ENCODE data around the gene IRAK3. TPM values are rescaled to one million over a fixed set of nuclear protein-coding genes. Genes with fewer than 3 reads are reported as not detected.
"Not testable (repeated sequence)": the region's sequence is repeated elsewhere in the genome, so short reads cannot be mapped to it uniquely, and the experiment has no call there.

Gene IRAK3
- total and polyA plus RNA-seq, 11 donors = 2.2 to 11.4 (median 4.7) TPM

DNA sequence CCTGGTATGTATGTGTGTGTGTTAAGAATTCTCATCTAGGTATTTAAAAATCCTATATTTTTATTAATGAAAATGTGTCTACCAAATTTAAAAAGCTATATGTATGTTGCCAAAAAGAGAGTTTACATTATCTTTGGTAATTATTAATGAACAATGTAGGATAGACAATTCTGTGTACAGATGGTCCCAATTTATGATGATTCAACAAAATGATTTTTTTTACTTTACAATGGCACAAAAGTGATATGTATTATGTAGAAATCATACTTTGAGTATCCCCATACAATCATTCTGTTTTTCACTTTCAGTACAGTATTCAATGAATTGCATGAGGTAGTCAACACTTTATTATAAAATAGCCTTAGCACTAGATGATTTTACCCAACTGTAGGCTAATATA lies 39.4 kb downstream of the IRAK3 start:
- Histone ChIP-seq H3K4me1 (no peaks in the 10 kb centered on the region), H3K27me3 (no peaks in the 10 kb centered on the region), H3K4me3 (no peak overlapping the region), H3K9me3 (no peaks in the 10 kb centered on the region), H3K36me3 (peaks cover 0 to 36% (median 23%) of the 10 kb centered on the region in 9 donors), H3K27ac (no peak overlapping the region)
- no peak for DNase-seq
- no peak for ATAC-seq
- intact Hi-C loops (cut with DNase I) = no loop called here
- no peak for TF ChIP-seq POLR2A (IDR thresholded peaks at IDR 0.05)
- TF ChIP-seq, protein P1, sequence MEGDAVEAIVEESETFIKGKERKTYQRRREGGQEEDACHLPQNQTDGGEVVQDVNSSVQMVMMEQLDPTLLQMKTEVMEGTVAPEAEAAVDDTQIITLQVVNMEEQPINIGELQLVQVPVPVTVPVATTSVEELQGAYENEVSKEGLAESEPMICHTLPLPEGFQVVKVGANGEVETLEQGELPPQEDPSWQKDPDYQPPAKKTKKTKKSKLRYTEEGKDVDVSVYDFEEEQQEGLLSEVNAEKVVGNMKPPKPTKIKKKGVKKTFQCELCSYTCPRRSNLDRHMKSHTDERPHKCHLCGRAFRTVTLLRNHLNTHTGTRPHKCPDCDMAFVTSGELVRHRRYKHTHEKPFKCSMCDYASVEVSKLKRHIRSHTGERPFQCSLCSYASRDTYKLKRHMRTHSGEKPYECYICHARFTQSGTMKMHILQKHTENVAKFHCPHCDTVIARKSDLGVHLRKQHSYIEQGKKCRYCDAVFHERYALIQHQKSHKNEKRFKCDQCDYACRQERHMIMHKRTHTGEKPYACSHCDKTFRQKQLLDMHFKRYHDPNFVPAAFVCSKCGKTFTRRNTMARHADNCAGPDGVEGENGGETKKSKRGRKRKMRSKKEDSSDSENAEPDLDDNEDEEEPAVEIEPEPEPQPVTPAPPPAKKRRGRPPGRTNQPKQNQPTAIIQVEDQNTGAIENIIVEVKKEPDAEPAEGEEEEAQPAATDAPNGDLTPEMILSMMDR (IDR thresholded peaks at IDR 0.05) = no peak

DNA sequence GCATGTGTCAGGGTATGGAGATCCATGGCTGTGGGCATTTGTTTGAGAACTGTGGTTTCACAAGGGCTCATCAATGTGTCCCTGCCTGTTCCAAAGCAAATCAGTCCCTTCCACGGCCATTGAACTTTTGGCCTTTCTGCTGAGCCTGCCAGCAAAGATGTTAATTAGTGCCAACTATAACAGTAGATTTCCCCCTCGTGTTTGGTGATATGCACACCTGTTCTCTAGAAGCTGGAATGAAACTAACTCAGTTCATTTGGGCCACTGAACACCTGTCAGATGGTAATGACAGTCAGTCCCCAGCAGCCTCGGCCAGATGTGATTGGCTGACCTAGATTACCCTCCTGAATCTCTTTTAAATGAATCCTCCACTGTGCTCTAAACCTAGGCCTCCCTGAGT lies 43.2 kb downstream of the IRAK3 start:
- Histone ChIP-seq H3K4me1 (peaks cover 0 to 31% (median 5%) of the 10 kb centered on the region in 12 donors), H3K4me3 (no peak overlapping the region), H3K27ac (no peak overlapping the region), H3K9me3 (no peaks in the 10 kb centered on the region), H3K36me3 (peaks cover 0 to 30% (median 15%) of the 10 kb centered on the region in 9 donors), H3K27me3 (no peaks in the 10 kb centered on the region)
- 33 to 64% (median 40%) methylated on average over 3 of the region's 3 CpGs for WGBS, 4 donors
- TF ChIP-seq, protein P1 (IDR thresholded peaks at IDR 0.05) = no peak
- TF ChIP-seq POLR2A (IDR thresholded peaks at IDR 0.05) = no peak
- intact Hi-C loops (cut with DNase I) = loop anchor here in 3 of 10 donors (10.0 kb wide), 2 partner anchors 57 to 67 kb away; partner anchors contain the start of gene TMBIM4 (in 2 of the 3)
- DNase-seq (no peak), ATAC-seq (no peak)

DNA sequence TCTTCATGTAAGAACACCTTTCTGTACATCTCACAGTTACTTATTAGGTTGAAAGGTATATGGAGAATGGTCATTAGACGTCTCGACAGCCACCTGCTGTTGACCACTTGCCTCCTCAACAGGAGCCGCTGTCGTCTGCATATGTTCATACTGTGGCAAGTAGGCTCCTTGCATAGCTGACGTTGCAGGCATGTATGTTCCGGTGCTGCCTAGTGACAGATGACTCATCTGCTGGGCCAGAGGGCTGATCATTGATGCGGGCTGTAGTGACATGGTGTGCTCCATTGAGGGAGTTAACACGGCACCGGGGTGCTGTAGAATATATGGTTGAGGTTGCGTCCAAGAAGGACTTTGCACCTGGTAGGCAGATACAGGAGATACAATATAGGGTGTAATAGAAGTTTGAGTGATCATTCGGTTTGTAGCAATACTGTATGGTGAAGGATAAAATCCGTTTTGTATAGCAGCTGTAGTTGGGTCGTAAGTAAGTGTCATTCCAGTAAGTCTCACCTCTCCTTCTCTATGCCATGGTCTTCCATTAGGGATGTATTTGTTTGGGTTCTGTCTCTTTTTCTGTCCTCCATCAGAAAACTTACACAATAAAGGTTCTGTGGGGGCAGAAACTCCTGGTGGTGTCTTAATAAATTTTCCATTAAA lies 45.2 kb downstream of the IRAK3 start:
- intact Hi-C loops (cut with DNase I) = loop anchor here in 3 of 10 donors (10.0 kb wide), 2 partner anchors 59 to 69 kb away; partner anchors contain the start of gene TMBIM4 (in 2 of the 3)
- 60 to 76% (median 62%) methylated on average over 13 of the region's 13 CpGs for whole genome bisulfite sequencing, 4 donors
- ATAC-seq (peak in 3 of 4 donors; percentile 73 to 80 (median 76)), DNase-seq (peak; percentile 23 to 51 (median 33))
- not testable (repeated sequence) for H3K27me3 ChIP-seq, H3K9me3 ChIP-seq, H3K4me3 ChIP-seq, H3K27ac ChIP-seq
- peaks cover 0 to 50% (median 5%) of the 10 kb centered on the region in 12 donors for H3K4me1 ChIP-seq
- H3K36me3 ChIP-seq = peaks cover 0 to 20% (median 5%) of the 10 kb centered on the region in 9 donors

DNA sequence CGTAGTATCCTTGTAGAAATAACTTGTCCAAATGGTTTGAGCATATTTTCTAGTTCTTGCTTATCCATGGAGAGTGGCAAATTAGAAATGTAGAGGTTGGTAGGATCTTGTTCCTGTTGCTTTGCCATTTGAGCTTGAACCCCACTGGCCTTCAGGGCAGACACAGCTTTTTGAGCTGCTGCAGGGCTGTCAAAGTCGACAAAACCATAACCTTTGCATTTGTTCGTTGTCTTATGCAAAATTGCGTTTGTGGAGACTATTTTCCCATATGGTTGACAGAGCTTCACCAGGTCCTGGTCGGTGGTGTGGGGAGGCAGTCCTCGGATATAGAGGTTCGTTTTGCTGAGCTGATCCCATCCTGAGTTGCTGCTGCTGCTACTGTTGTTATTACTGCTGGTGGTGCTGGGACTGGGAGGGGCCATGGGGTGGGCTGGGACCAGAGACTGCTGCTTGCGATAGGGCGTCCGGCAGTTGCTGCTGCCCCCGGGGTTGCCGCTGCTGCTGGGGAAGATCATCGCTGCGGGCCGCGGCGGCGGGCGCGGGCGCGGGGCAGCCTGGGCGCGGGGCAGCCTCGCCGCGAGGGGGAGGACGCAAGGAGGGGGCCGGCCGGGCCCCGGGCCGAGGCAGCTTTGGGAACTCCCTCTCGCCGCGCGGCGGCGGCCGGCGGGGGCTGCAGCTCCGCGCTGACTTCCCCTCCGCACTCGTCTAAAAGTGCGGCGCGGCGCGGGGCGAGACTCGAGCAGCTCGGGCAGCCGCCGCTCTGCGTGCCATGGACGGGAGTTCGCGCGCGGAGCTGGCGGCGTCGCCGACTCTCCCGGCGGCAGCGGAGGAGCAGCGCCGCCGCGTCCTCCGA lies 46.0 kb downstream of the IRAK3 start:
- H3K27me3 ChIP-seq, H3K9me3 ChIP-seq: not testable (repeated sequence)
- intact Hi-C loops (cut with DNase I) = loop anchor here in 4 of 10 donors (5.0 to 10.0 kb wide), 3 partner anchors 43 to 70 kb away; partner anchors contain the start of gene TMBIM4 (in 2 of the 4)
- 3 to 5% (median 4%) methylated on average over 35 to 72 of the region's 72 CpGs for WGBS, 4 donors
- Histone ChIP-seq H3K27ac (peak overlapping the region in 6 of 12 donors; percentile 34 to 80 (median 48)), H3K4me1 (peaks cover 0 to 58% (median 5%) of the 10 kb centered on the region in 12 donors), H3K36me3 (peaks cover 0 to 12% (median 0%) of the 10 kb centered on the region in 9 donors), H3K4me3 (peak overlapping the region; percentile 16 to 76 (median 58))
- TF ChIP-seq, protein P1 (IDR thresholded peaks at IDR 0.05) = peak in 4 of 12 donors; percentile 7 to 38 (median 24)
- peak; percentile 47 to 84 (median 57) for DNase-seq
- peak; percentile 70 to 86 (median 82) for ATAC-seq
